GM21447 (cell line): ENCODE results near the gene EFEMP2.
A peak's percentile ranks its signal among the peaks of the same experiment; 100 is the strongest.

ENCODE experiments used
- ATAC-seq: cut with Tn5 transposase; IDR thresholded peaks from one replicate; pipeline ENCODE4 v1.9.1; 2021; ENCODE audit not compliant: unreplicated experiment

The EFEMP2 gene

DNA sequence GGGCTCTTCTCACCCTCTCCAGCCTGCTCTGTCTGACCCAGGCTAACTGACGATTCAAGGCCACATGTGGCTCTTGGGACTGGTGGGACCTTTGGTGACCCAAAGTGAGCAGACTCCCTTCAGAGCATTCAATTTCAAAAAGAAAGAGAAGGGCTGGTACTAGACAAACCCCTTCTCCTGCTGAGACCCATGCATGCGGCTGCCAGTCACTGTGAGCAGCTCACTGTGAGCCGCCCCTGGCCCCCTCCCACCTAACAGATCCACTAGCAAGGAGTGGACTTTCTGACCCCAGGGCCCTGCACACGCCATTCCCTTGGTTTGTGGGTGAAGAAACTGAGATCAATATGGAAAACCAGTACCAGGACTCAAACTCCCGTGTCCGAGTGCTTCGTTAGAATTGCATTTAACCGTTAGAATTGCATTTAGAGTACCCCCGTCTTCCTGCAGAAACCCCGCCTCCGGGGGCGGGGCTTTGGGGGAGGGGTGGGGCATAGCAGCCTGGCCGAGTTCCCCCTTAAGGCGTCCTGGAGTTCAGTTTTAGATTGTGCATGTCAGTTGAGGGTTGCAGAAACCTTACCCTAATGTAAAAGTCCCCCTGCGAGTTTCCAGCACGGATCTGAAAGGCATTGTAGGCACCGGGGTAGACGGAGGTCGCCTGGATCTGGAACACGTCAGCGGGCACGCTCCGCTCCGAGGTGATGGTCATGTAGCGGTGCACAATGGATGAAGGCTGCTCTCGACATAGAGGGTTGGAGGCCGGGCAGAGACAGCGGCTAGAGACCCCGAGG is 5.1 kb downstream of the EFEMP2 start:
- no peak for ATAC-seq

- ATAC-seq = no peak
These were observed 5.9 kb downstream of the EFEMP2 start for GRCh38 chr11:65866509-65867283.

GRCh38 chr11:65865550-65866172 is 6.9 kb downstream of the EFEMP2 start:
- no peak for ATAC-seq

DNA sequence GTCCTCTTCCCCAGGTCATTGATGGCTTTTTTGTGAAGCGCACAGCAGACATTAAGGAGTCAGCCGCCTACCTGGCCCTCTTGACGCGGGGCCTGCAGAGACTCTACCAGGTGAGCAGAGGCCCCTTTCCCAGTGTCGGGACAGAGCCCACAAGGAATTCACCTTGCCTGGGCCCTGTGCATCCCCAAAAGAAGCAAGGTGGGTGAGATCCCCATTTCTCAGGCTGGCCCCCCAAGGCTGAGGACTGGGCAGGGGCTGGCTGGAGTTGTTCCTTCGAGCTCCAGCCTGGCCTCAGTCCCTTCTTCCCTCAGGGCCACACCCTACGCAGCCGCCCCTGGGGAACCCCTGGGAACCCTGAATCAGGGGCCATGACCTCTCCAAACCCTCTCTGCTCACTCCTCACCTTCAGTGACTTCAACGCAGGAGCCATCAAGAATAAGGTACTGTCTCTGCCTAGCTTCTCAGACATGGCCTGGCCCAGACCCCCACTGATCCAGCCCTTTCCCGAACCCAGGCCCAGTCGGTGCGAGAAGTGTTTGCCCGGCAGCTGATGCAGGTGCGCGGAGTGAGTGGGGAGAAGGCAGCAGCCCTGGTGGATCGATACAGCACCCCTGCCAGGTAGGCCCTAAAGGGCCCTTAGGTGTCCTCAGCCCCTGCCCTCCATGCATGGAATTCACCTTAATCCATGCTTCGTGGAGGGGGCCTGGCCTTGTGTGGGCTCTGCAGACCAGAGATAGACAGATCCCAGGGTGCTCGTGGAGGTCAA is 7.7 kb downstream of the EFEMP2 start:
- ATAC-seq = no peak

GRCh38 chr11:65863889-65864705 is 8.5 kb downstream of the EFEMP2 start:
- no peak for ATAC-seq

DNA sequence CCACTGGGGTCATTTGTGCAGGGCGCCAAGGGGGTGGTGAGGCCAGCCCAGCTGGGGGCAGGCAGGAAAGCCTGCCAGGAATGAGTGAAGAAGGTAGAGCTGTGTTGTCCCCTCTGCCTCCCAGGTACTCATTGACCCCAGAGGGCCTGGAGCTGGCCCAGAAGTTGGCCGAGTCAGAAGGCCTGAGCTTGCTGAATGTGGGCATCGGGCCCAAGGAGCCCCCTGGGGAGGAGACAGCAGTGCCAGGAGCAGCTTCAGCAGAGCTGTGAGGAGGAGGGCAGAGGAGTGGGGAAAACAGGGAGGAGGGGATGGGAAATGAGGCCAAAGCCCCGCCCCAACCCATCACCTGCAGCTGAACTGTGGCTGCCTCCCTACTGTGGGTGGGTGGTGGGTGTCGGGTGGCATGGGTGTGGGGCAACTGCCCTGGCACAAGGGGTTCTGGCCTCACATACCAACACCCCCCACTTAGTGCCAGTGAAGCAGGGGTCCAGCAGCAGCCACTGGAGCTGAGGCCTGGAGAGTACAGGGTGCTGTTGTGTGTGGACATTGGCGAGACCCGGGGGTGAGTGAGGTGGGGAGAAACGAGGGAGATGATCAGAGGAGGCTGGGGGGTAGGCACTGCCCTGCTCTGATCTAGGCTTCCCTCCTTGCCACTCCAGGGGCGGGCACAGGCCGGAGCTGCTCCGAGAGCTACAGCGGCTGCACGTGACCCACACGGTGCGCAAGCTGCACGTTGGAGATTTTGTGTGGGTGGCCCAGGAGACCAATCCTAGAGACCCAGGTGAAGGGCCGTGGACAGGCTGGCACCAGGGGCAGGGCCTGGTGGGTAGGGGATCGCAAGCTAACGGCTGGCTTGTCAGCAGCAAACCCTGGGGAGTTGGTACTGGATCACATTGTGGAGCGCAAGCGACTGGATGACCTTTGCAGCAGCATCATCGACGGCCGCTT is 9.4 kb downstream of the EFEMP2 start:
- no peak for ATAC-seq

GRCh38 chr11:65862191-65862735 is 10.3 kb downstream of the EFEMP2 start:
- no peak for ATAC-seq

DNA sequence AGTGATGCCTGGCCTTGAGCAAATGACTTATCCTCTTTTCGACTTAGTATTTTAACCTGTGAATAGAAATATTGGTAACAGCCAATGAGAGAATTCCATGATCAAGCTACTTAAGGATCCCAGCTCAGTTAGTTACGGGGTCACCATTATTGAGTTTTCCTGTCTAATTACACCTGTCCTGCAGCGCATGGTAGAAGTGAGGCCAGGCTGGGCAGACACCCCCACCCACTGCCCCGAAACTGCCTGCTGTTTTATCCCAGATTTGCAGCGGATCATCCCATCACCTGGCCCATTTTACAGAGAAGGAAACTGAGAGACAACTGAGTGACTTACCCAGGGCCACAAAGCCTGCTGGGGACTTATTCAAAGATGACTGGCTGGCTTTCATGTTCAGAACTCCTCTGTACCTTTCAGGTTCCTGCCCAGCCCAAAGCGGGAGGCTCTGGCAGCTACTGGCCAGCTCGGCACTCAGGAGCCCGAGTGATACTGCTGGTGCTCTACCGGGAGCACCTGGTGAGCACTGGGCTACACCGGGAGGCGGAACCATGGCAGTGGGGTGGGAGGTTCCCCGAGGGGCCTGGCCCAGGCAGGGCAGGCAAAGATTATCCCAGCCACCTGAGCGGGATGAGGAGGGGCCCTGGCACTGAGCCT is 10.9 kb downstream of the EFEMP2 start:
- no peak for ATAC-seq

DNA sequence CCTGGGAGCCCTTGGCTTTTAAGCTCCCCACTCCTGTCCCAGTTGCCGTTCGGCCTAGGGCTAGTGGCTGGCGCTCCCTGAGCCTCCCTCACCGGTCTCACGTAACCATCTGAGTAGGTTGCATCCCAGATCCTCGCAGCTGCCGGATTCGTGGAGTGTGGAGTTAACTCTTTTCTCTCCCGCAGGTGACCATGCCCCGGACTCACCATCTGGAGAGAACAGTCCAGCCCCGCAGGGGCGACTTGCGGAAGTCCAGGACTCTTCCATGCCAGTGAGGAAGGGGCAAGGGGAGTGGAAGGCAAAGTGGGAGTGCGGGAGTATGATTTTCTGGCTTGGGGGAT is 11.5 kb downstream of the EFEMP2 start:
- no peak for ATAC-seq

DNA sequence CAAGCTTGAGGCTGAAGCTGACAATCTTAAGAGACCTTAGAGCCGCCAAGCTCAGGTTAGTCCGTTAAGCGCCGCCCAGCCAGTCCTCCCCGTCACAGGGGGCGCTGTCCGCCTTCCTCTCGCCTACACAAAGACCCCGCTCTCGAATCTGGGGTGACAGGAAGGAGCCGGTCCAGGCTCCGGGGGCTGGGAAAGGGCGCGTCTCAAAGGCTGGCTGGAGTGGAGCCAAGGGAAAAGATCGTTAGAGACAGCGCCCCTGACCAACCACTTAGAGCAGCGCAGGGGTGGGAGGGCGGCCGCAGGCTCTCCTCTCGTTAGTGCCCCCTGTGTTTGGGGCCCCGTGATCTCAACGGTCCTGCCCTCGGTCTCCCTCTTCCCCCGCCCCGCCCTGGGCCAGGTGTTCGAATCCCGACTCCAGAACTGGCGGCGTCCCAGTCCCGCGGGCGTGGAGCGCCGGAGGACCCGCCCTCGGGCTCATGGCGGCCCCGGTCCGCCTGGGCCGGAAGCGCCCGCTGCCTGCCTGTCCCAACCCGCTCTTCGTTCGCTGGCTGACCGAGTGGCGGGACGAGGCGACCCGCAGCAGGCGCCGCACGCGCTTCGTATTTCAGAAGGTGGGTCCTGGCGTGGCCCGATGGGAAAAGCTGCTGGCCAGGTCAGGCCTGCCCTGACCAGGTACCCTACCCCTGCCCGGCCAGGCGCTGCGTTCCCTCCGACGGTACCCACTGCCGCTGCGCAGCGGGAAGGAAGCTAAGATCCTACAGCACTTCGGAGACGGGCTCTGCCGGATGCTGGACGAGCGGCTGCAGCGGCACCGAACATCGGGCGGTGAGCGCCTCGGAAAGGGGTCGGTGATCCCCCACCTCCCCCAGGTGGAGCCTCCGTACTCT is 12.1 kb downstream of the EFEMP2 start, which contains the start of gene MUS81:
Gene MUS81, plus strand, starts transcription at position 156 of the 887 bp plus-strand sequence. Its CDS starts 321 bp downstream, at position 477.
- peak; percentile 37 for ATAC-seq

DNA sequence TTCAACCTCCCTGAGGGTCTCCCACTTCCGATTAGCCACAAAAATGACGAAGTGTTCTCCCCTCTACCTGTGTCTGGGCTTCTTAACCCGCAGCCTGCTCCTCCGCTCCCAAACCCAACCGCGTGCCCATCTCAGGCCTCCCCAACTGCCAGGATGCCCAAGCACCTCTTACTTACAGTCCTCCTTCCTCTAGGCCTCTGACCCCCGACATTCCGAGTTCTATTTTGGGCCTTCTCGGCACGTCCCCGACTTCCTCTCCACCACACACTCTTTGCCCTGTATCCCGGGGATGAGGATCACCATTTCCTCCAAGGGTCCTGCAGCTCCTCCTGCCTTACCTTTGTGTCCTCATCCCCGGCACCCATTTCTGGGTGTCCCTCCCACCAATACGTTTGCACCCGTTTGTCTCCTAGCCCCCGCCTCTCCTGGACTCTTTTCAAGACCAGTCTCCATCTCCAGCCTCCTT is 12.8 kb downstream of the EFEMP2 start:
- no peak for ATAC-seq

DNA sequence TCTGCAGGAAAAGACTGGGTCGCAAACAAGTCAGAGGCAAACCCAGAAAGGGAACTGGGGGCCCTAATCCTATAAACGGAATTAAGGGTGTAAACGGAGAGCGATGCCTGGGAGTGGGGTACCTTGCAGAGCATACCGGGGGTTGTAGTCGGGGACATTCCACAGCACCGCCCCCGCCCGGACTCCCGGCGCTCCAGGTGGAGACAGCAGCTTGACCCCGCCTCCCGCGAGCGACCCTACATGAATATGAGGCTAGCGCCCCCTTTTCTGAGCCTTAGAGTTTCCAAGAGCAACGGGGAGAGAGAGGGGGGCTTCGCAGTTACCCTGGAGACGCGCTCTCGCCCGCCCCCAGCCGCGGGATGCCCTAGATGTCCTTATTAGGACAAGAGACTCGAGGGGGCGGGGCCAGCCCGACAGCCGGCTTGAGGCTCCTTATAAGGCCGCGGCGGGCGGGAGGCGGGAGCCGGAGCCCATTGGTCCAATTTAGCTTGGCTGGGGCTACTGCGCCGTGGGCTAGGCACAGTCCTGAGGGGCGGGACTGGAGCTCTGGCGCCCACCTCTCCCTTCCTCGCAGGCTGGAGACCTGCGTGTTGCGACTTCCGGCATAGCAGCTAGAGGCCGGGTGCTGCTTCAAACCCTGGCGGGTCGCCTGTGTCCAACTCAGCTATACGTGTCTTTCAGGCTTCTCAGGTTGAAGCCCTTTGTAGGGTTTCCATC is 13.3 kb downstream of the EFEMP2 start:
- peak; percentile 49 for ATAC-seq

DNA sequence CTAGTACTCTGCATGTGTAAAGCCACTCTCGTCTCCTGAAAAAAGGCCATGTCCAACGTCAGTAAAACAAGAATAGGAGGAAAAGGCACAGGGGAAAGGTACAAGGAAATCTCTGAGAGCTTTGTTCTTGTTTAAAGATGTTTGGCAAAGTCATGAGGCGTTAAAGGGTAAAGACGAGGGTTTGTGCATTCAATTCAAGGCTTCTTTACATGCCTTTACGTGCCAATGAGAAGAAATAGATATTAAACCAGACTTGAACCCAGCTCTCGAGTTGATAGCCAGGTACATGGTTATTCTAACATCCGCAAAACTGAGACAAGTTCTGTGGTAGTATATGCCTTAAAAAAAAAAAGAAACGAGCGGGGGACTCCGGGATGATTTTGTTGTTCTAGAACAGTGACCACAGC is 13.9 kb downstream of the EFEMP2 start:
- ATAC-seq = no peak

GRCh38 chr11:65857853-65858680 is 14.5 kb downstream of the EFEMP2 start, which contains the start of gene CFL1:
TSS of gene CFL1 (minus strand) at chr11:65858180. CDS start at chr11:65858099, 81 bp downstream.
- ATAC-seq = peak; percentile 42

GRCh38 chr11:65857500-65857852 is 15.1 kb downstream of the EFEMP2 start:
- ATAC-seq = no peak
